HG03097 (cell line): Measurements from ENCODE around the gene GSC2.

ENCODE experiments used
- ATAC-seq: cut with Tn5 transposase; IDR thresholded peaks from one replicate; pipeline ENCODE4 v1.9.1; 2021; ENCODE audit not compliant: unreplicated experiment, low FRiP score

The GSC2 gene

GRCh38 chr22:19136915-19137314 lies 13.2 kb downstream of the GSC2 start:
- no peak for ATAC-seq

GRCh38 chr22:19134874-19135273 lies 15.2 kb downstream of the GSC2 start:
- ATAC-seq = no peak

DNA sequence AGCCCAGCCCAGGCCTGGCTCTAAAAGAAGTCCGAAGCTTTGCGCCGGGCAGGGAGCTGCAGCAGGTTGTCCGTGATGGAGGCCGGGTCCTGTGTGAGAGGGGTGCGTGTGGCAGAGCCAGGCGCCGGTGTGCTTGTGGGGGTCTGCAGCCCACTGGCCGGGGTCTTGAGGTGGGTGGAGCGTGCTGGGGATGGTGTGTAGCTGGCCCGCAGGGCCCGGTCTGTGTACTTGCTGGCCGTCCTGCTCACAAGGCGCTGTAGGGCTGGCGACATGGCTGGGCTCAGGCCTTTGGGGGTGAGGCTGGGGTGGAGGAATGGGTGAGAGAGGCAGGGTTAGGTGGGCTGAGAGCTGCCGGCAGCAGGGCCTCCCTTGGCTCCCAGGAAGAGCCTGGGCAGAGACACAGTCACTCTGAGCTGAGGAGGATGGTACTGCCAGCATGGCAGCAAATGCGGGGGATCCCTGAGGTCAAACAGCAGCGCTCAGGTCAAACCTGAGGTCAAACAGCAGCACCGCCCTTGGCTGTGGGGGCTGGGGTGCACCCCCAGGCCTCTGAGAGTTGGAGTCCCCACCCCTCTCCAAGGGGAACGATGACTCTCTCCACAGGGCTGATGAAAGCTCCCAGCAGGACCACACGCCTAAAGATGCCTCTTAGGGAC lies 15.8 kb downstream of the GSC2 start:
- no peak for ATAC-seq

DNA sequence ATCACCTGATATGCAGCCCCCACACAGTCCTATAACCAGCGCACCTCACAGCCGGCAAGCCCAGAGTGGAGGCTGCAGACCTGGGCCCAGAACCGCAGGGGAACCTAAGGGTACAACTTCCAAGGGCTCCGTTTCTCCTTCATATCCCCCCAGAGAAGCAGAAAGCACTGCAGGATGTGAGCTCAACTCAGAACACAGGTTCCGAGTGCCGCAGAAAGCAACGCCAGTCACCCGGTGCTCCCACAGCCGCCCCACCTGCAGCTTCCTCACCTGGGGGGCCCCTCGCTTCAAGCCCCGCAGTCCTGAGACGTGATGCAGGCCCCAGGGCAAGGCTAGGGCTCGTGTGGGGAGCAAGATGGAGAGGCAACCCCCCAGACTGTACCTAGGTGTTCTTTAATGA lies 16.5 kb downstream of the GSC2 start:
- no peak for ATAC-seq

GRCh38 chr22:19132693-19133400 lies 17.2 kb downstream of the GSC2 start:
- no peak for ATAC-seq

DNA sequence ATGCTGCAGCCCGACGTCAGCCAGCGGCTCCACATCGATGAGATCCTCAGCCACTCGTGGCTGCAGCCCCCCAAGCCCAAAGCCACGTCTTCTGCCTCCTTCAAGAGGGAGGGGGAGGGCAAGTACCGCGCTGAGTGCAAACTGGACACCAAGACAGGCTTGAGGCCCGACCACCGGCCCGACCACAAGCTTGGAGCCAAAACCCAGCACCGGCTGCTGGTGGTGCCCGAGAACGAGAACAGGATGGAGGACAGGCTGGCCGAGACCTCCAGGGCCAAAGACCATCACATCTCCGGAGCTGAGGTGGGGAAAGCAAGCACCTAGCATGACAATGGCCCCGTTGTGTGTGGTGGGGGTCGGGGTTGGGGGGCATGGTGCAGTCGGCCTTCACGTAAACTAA lies 17.9 kb downstream of the GSC2 start:
- ATAC-seq = no peak

DNA sequence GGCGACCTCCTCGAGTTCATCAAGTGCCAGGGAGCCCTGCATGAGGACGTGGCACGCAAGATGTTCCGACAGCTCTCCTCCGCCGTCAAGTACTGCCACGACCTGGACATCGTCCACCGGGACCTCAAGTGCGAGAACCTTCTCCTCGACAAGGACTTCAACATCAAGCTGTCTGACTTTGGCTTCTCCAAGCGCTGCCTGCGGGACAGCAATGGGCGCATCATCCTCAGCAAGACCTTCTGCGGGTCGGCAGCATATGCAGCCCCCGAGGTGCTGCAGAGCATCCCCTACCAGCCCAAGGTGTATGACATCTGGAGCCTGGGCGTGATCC lies 18.4 kb downstream of the GSC2 start:
- ATAC-seq = no peak

DNA sequence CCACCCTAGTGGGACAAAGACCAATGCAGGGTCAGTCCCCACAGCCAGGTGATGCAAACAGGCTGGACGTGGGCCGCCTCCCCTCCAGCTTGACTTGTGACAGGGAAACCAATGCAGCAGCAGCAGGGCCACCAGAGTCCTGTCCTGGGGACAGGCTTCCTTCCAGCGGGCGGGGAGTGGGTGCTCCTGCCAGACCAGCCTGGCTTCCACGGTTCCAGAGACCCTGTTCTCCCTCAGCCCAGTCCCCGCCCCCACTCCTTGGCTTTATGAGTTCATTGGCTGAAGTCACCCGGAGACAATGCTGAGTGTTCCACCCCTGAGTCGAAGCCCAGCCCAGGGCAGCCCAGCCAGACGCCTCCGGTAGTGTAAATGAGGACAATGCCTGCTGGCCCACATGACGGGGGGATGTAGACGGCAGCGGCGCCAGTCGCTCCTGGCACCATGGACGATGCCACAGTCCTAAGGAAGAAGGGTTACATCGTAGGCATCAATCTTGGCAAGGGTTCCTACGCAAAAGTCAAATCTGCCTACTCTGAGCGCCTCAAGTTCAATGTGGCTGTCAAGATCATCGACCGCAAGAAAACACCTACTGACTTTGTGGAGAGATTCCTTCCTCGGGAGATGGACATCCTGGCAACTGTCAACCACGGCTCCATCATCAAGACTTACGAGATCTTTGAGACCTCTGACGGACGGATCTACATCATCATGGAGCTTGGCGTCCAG lies 19.0 kb downstream of the GSC2 start, which contains the start of gene TSSK2:
TSSK2 (plus strand) TSS at position 350 of the 726 bp plus-strand sequence; CDS start at position 442, 92 bp downstream.
- no peak for ATAC-seq

- ATAC-seq = no peak
Measured at GRCh38 chr22:19129871-19130270, 20.2 kb downstream of the GSC2 start.

GRCh38 chr22:19128946-19129727 lies 21.0 kb downstream of the GSC2 start:
- no peak for ATAC-seq

- no peak for ATAC-seq
Measured at GRCh38 chr22:19128009-19128401, 22.1 kb downstream of the GSC2 start.

DNA sequence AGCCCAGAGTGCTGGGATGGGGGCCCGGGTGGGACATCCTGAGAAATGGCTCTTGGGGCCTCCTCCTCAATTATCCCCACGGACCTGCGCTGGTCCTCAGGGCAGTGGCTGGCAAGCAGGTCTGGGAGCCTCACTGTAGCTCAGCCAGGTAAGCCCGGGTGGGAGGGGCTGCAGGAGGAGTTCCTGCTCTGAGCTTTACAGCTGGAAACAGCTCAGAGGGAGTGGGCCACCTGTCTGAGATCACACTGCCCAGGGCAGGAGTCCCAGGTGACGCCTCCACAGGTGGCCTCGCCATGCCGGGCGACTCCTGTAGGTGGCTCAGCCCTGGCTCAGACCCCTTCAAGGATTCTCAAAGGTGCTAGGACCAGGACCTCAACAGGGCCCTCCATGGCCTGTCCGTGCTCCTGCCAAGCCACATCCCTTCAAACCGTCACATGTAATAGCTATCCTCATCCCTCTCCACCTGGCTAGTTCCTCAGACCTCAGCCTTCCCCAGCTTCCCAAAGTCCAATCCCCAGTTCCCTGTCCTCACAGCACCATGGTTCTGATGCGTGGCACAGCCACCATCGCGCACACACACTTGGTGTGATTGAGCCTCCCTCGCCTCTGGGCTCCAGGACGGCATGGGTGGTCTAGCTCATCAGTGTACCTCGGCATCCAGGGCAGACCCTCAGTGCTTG lies 22.6 kb downstream of the GSC2 start:
- no peak for ATAC-seq

DNA sequence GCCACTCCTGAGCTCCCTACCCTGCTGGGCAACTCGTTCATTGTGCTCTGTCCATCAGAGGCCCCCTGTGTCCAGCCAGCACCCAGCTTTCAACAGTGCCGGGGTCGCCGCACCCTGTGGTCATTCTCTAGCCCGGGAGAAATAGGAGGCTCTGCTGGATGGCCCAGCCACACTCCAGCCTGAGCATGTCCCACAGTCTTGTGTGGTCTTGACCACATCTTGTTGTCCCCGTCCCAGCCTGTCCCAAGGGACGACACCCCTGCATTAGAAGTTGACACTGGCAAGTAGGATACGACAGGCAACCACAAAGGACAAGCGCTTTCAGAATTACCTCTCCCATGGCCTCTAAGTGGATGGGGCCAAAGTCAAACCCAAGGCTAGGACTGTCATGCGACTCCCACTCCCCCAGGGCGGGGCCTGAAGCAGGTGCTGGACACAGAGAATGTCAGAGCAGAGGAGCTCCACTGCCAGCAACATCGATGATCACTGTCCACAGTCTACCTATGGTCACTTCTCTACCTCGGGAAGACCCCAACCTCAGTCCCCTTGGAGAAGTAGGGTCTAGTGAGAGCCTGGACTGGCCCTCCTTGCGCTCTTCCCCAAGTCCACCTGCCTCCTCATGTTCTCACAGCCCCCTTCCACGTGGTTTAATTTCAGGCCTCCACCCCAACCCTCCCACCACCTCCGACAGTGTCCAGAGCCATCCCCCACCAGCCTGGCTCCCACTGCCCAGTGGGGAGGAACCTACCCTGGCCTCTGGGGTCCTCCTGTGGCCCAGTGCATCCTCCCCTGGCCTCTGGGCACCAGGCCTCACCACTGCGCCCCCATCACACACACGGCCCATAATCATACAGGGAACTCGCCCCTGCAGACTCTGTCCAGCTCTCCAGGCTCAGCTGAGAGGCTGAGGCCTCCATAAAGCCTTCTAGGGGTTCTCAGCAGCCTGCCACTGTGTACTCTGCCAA lies 23.5 kb downstream of the GSC2 start:
- no peak for ATAC-seq

DNA sequence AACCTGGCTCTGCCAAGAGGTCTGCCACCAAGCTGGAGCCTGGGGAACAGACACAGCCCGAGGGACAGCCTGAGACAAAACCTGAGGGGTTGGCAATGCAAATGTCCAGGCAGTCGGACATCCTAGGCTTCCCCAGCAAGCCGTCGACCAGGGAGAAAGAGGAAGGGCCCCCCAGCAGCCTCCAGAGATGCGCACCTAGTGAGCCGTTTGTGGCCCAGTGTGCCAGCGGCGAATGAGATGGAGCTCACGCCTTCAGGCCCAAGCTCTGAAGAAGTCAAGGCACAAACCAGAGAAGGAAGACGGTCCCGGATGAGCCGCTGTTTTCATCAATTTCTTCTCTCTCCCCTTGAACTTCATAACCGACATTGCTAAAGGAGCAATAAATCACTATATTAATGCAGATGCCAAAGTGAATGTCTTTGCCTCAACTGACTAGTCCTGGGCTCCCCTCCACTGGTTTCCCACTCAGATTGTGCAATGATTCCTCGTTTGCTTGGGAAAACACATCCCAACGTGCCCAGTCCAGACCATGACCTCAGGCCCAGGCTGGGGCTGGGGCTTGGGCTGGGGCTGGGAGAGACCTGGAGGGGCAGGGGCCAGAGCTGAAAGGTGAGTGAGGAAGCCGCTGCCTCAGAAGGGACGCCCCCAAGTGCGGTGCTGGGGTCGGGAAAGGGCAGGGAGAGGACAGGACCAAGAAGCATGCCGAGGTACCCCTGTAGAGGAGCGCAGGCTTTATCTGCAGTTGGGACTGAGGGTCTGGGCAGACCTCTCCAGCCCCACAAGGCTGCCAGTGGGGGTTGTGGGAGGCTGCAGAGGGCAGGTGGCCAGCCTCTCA lies 24.4 kb downstream of the GSC2 start:
- ATAC-seq = no peak

GRCh38 chr22:19125011-19125410 lies 25.1 kb downstream of the GSC2 start:
- ATAC-seq = no peak

- no peak for ATAC-seq
Measured at GRCh38 chr22:19124377-19124776, 25.7 kb downstream of the GSC2 start.

DNA sequence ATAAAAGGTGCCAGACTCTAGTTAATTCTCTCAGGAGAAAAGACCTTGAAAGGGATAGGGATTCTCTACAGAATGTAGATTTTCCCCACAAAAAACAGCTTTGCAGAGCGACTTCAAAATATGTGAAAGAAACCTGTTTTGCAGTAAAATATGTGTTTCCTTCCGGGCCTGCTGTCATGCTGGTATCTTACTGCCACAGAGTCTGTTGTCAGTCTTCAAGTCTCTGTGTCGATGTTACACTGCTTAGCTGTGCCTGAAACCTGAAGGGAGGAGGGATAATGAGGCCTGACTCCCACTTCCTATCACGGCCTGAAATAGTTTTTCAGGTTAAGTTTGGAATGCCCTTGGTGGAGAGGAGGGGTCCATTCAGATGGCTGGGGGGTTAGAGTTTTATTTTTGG lies 26.2 kb downstream of the GSC2 start:
- ATAC-seq = no peak

- no peak for ATAC-seq
Measured at GRCh38 chr22:19122752-19123492, 27.2 kb downstream of the GSC2 start.
